ENCODE data around the gene SUSD3. TPM values are rescaled to one million over a fixed set of nuclear protein-coding genes. Genes with fewer than 3 reads are reported as not detected.

Gene SUSD3
- total and polyA plus RNA-seq, 2 donors (not counting 1 experiment from before 2014, with no cell fraction given) = 0.17 to 4.6 TPM

DNA sequence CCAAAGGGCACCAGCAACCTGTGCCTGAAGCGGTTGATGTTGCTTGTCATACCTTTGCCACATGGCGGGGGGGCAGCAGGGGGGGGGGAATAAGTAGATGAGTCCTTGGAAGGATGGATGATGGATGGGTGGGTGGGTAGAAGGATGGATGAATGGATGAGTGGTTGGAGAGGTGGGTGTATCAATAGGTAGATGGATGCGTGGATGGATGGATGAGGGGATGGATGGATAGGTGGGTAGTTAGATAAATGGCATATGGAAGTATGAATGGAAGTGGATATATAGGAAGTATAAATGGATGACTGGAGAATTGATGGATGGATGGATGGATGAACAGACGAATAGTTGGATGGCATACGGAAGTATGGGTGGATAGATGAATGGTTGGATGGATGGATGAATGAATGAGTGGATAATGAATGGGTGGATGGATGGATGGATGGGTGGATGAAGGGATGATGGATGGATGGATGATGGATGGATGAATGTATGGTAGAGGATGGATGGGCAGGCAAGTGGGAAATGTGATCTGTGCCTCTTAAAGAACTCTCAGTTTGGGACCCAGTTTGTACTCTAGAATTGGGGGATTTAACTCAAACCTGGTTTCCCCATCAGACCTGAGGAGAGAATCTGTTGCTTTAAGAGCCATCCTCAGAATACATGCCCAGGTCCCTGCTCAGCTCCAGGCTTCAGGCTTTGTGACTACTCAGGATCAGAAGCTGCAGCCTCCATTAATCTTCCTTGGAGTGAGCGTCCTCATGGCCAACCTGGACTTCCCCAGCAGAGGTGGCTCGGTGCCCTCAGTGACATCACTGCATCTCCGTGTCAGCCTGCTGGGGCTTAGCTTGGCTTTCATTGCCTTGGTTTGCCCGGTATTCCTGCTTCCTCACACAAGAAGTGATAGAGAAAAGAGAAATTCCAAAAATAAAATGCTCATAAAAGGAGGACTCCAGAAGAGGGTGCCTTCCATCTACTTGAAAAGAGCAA is 27.6 kb upstream of the SUSD3 start:
- no peak overlapping the region for H3K9ac ChIP-seq (ENCODE audit: insufficient read depth, low read length)
- H3K4me1 ChIP-seq (ENCODE audit: control insufficient read depth, extremely low read depth, insufficient read depth, low read length) = no peaks in the 10 kb centered on the region
- no peak overlapping the region for H3K27ac ChIP-seq (ENCODE audit: insufficient read depth, low read length)
- H2AFZ ChIP-seq (ENCODE audit: low read length) = no peak overlapping the region
- H3K4me2 ChIP-seq (ENCODE audit: extremely low read depth, insufficient read depth, low read length) = no peak overlapping the region
- TF ChIP-seq CTCF (conservative IDR thresholded peaks at IDR 0.05 in 1 of 2, IDR thresholded peaks at IDR 0.05 in 1 of 2; ENCODE audit: low read depth in 1 of 2, low read length in 2 of 2) (no peak), EZH2 (IDR thresholded peaks at IDR 0.05; ENCODE audit: low read length, missing control alignments) (no peak)
- H3K36me3 ChIP-seq (ENCODE audit: control insufficient read depth, insufficient read depth, low read length) = no peaks in the 10 kb centered on the region
- H3K79me2 ChIP-seq (ENCODE audit: control insufficient read depth, insufficient read depth, low read length) = no peaks in the 10 kb centered on the region
- H4K20me1 ChIP-seq (ENCODE audit: control insufficient read depth, extremely low read depth, insufficient read depth, low read length) = no peaks in the 10 kb centered on the region
- no peak overlapping the region for H3K4me3 ChIP-seq (replicated peaks in 1 of 4; ENCODE audit: control extremely low read depth in 1 of 4, insufficient read depth in 1 of 4, low read depth in 3 of 4, low read length in 4 of 4)
- H3K27me3 ChIP-seq (ENCODE audit: control insufficient read depth, insufficient read depth, low read length) = no peaks in the 10 kb centered on the region
- H3K9me3 ChIP-seq (ENCODE audit: control insufficient read depth, insufficient read depth, low read depth, low read length) = no peaks in the 10 kb centered on the region
- DNase-seq (ENCODE audit: low read depth in 2 of 2) = no peak

GRCh38 chr9:93031629-93032430 is 26.7 kb upstream of the SUSD3 start:
- H2AFZ ChIP-seq (ENCODE audit: low read length) = no peak overlapping the region
- no peaks in the 10 kb centered on the region for H3K36me3 ChIP-seq (ENCODE audit: control insufficient read depth, insufficient read depth, low read length)
- no peak for TF ChIP-seq CTCF (conservative IDR thresholded peaks at IDR 0.05 in 1 of 2, IDR thresholded peaks at IDR 0.05 in 1 of 2; ENCODE audit: low read depth in 1 of 2, low read length in 2 of 2)
- no peak for TF ChIP-seq EZH2 (IDR thresholded peaks at IDR 0.05; ENCODE audit: low read length, missing control alignments)
- no peaks in the 10 kb centered on the region for H3K27me3 ChIP-seq (ENCODE audit: control insufficient read depth, insufficient read depth, low read length)
- no peak overlapping the region for H3K4me2 ChIP-seq (ENCODE audit: extremely low read depth, insufficient read depth, low read length)
- H3K9me3 ChIP-seq (ENCODE audit: control insufficient read depth, insufficient read depth, low read depth, low read length) = no peaks in the 10 kb centered on the region
- H3K4me3 ChIP-seq (replicated peaks in 1 of 4; ENCODE audit: control extremely low read depth in 1 of 4, insufficient read depth in 1 of 4, low read depth in 3 of 4, low read length in 4 of 4) = no peak overlapping the region
- H3K9ac ChIP-seq (ENCODE audit: insufficient read depth, low read length) = no peak overlapping the region
- DNase-seq (ENCODE audit: low read depth in 2 of 2) = peak in 1 of 2 donors; percentile 9
- H3K27ac ChIP-seq (ENCODE audit: insufficient read depth, low read length) = no peak overlapping the region
- H3K4me1 ChIP-seq (ENCODE audit: control insufficient read depth, extremely low read depth, insufficient read depth, low read length) = no peaks in the 10 kb centered on the region
- no peaks in the 10 kb centered on the region for H3K79me2 ChIP-seq (ENCODE audit: control insufficient read depth, insufficient read depth, low read length)
- H4K20me1 ChIP-seq (ENCODE audit: control insufficient read depth, extremely low read depth, insufficient read depth, low read length) = no peaks in the 10 kb centered on the region

GRCh38 chr9:93032545-93032944 is 26.0 kb upstream of the SUSD3 start:
- DNase-seq (ENCODE audit: low read depth in 2 of 2) = no peak
- Histone ChIP-seq H3K36me3 (ENCODE audit: control insufficient read depth, insufficient read depth, low read length) (no peaks in the 10 kb centered on the region), H2AFZ (ENCODE audit: low read length) (no peak overlapping the region), H3K4me1 (ENCODE audit: control insufficient read depth, extremely low read depth, insufficient read depth, low read length) (no peaks in the 10 kb centered on the region), H4K20me1 (ENCODE audit: control insufficient read depth, extremely low read depth, insufficient read depth, low read length) (no peaks in the 10 kb centered on the region), H3K4me3 (replicated peaks in 1 of 4; ENCODE audit: control extremely low read depth in 1 of 4, insufficient read depth in 1 of 4, low read depth in 3 of 4, low read length in 4 of 4) (no peak overlapping the region), H3K4me2 (ENCODE audit: extremely low read depth, insufficient read depth, low read length) (no peak overlapping the region), H3K9ac (ENCODE audit: insufficient read depth, low read length) (no peak overlapping the region), H3K79me2 (ENCODE audit: control insufficient read depth, insufficient read depth, low read length) (no peaks in the 10 kb centered on the region), H3K9me3 (ENCODE audit: control insufficient read depth, insufficient read depth, low read depth, low read length) (no peaks in the 10 kb centered on the region), H3K27ac (ENCODE audit: insufficient read depth, low read length) (no peak overlapping the region), H3K27me3 (ENCODE audit: control insufficient read depth, insufficient read depth, low read length) (no peaks in the 10 kb centered on the region)
- TF ChIP-seq EZH2 (IDR thresholded peaks at IDR 0.05; ENCODE audit: low read length, missing control alignments) (no peak), CTCF (conservative IDR thresholded peaks at IDR 0.05 in 1 of 2, IDR thresholded peaks at IDR 0.05 in 1 of 2; ENCODE audit: low read depth in 1 of 2, low read length in 2 of 2) (no peak)
